ENCODE measurements around the gene SMIM13.

GRCh38 chr6:11160199-11160598 is 66.6 kb downstream of the SMIM13 start:
- TF ChIP-seq CTCF (IDR thresholded peaks at IDR 0.05) (no peak), FOXS1 (CRISPR knock-in tag; IDR thresholded peaks at IDR 0.05) (no peak), POLR2A (IDR thresholded peaks at IDR 0.05; ENCODE audit: low read length) (no peak), MAZ (IDR thresholded peaks at IDR 0.05; ENCODE audit: borderline replicate concordance, low read depth, low read length) (no peak), KDM1A (IDR thresholded peaks at IDR 0.05; ENCODE audit: low read depth) (no peak), ESRRA (IDR thresholded peaks at IDR 0.05; ENCODE audit: borderline replicate concordance, low read length) (no peak), CEBPB (IDR thresholded peaks at IDR 0.05) (no peak), CHD2 (IDR thresholded peaks at IDR 0.05; ENCODE audit: low read length, partially characterized antibody) (no peak), MAX (IDR thresholded peaks at IDR 0.05) (no peak), HES2 (IDR thresholded peaks at IDR 0.05) (no peak)
- TF ChIP-seq, protein P1, sequence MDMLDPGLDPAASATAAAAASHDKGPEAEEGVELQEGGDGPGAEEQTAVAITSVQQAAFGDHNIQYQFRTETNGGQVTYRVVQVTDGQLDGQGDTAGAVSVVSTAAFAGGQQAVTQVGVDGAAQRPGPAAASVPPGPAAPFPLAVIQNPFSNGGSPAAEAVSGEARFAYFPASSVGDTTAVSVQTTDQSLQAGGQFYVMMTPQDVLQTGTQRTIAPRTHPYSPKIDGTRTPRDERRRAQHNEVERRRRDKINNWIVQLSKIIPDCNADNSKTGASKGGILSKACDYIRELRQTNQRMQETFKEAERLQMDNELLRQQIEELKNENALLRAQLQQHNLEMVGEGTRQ (IDR thresholded peaks at IDR 0.05): no peak
- TF ChIP-seq, protein P2, sequence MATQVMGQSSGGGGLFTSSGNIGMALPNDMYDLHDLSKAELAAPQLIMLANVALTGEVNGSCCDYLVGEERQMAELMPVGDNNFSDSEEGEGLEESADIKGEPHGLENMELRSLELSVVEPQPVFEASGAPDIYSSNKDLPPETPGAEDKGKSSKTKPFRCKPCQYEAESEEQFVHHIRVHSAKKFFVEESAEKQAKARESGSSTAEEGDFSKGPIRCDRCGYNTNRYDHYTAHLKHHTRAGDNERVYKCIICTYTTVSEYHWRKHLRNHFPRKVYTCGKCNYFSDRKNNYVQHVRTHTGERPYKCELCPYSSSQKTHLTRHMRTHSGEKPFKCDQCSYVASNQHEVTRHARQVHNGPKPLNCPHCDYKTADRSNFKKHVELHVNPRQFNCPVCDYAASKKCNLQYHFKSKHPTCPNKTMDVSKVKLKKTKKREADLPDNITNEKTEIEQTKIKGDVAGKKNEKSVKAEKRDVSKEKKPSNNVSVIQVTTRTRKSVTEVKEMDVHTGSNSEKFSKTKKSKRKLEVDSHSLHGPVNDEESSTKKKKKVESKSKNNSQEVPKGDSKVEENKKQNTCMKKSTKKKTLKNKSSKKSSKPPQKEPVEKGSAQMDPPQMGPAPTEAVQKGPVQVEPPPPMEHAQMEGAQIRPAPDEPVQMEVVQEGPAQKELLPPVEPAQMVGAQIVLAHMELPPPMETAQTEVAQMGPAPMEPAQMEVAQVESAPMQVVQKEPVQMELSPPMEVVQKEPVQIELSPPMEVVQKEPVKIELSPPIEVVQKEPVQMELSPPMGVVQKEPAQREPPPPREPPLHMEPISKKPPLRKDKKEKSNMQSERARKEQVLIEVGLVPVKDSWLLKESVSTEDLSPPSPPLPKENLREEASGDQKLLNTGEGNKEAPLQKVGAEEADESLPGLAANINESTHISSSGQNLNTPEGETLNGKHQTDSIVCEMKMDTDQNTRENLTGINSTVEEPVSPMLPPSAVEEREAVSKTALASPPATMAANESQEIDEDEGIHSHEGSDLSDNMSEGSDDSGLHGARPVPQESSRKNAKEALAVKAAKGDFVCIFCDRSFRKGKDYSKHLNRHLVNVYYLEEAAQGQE (IDR thresholded peaks at IDR 0.05): no peak

Data from A549 (cell line).